ENCODE data around the gene AKNA. TPM values are rescaled to one million over a fixed set of nuclear protein-coding genes. Genes with fewer than 3 reads are reported as not detected.
A peak's percentile ranks its signal among the peaks of the same experiment; 100 is the strongest.

The AKNA gene
- total and polyA plus RNA-seq, 7 donors: 9.9 to 81.6 (median 16.9) TPM

DNA sequence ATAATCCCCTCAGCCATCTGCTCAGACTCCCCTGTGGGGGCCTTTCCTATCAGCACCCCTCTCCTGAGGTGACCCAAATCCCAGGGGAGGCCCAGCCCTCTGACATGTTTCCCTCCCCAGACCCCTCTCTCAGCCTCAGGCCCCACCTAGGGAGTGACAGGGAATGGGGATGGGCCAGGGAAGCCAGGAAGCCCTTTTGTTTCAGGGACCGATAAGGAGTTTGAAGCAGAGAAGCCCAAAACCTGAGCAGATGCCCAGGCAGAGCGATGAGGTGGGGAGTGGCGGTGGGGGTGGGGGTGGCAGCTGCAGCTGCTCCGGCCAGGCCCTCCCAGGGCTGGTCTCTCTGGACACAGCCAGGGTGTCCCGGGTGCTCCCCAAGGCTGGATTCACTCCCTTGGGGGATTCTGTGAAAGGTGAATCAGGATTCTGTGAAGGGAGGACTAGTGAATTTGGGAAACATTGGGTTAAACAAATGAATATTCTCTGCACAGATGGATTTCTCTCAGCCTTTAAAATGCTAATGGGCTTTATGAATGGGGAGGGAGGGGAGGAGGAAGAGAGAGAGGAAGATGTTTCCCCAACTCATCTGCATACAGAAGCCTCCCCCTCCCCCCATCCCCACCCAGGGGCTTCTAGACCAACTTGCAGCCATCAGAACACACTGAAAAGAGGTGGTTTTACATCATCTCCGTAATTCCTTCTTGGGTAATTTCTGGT is 17.4 kb downstream of the AKNA start:
- H3K4me3 ChIP-seq: no peak overlapping the region
- intact Hi-C loops (cut with DNase I): no loop called here
- no peak overlapping the region for H3K27ac ChIP-seq
- H3K9me3 ChIP-seq: no peaks in the 10 kb centered on the region
- 66 to 81% methylated on average over 6 of the region's 6 CpGs for WGBS, 2 donors
- H3K4me1 ChIP-seq: peaks cover 0 to 26% (median 12%) of the 10 kb centered on the region in 4 donors
- peak; percentile 34 for DNase-seq
- TF ChIP-seq, protein P1, sequence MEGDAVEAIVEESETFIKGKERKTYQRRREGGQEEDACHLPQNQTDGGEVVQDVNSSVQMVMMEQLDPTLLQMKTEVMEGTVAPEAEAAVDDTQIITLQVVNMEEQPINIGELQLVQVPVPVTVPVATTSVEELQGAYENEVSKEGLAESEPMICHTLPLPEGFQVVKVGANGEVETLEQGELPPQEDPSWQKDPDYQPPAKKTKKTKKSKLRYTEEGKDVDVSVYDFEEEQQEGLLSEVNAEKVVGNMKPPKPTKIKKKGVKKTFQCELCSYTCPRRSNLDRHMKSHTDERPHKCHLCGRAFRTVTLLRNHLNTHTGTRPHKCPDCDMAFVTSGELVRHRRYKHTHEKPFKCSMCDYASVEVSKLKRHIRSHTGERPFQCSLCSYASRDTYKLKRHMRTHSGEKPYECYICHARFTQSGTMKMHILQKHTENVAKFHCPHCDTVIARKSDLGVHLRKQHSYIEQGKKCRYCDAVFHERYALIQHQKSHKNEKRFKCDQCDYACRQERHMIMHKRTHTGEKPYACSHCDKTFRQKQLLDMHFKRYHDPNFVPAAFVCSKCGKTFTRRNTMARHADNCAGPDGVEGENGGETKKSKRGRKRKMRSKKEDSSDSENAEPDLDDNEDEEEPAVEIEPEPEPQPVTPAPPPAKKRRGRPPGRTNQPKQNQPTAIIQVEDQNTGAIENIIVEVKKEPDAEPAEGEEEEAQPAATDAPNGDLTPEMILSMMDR (IDR thresholded peaks at IDR 0.05): no peak
- no peak for TF ChIP-seq POLR2A (IDR thresholded peaks at IDR 0.05)
- TF ChIP-seq EP300 (IDR thresholded peaks at IDR 0.05): no peak
- TF ChIP-seq POLR2AphosphoS5 (IDR thresholded peaks at IDR 0.05): no peak
- no peaks in the 10 kb centered on the region for H3K27me3 ChIP-seq
- peaks cover under 1 to 48% (median 11%) of the 10 kb centered on the region in 4 donors for H3K36me3 ChIP-seq

DNA sequence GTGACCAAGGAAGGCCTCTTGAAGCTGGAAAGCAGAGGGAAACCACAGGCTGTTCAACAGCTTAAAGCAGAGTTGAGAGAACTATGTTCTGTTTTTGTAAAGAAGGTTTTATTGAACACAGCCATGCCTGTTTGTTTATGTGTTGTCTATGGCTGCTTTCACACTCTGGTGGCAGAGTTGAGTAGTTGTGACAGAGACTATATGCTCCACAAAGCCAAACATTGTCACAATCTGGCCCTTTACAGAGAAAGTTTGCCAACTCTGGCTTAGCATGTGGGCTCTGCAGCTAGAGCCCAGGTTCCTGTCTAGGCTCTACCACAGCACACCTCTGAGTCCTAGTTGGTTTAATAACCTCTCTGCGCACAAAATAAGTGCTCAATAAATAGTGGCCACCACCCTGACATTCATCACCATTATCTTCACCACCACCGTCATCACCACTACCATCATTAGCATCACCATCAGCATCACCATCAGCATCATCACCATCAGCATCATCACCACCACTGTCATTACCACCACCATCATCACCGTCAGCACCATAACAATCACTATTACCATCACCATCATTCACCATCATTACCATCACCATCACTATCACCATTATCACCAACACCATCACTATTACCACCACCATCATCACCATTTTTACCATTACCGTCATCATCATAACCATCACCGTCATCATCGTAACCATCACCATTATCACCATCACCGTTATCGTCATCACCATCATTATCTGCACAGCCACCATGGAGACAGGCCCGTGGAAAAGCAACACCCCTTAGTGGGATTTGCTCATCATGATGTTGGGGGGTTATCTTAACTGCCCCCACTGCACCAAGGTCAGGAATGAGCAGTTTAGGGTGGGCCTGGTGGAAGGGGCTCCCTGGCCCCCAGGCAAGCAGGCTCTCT is 18.3 kb downstream of the AKNA start:
- 94 to 96% methylated on average over 9 of the region's 9 CpGs for WGBS, 2 donors
- H3K4me1 ChIP-seq: peaks cover 0 to 26% (median 12%) of the 10 kb centered on the region in 4 donors
- DNase-seq: no peak
- peaks cover 2 to 45% (median 8%) of the 10 kb centered on the region in 4 donors for H3K36me3 ChIP-seq
- H3K9me3 ChIP-seq: no peaks in the 10 kb centered on the region
- H3K27me3 ChIP-seq: no peaks in the 10 kb centered on the region
- intact Hi-C loops (cut with DNase I): no loop called here
- H3K27ac ChIP-seq: no peak overlapping the region
- H3K4me3 ChIP-seq: no peak overlapping the region
- TF ChIP-seq, protein P1 (IDR thresholded peaks at IDR 0.05): no peak
- TF ChIP-seq EP300 (IDR thresholded peaks at IDR 0.05) (no peak), POLR2A (IDR thresholded peaks at IDR 0.05) (no peak), POLR2AphosphoS5 (IDR thresholded peaks at IDR 0.05) (no peak)

DNA sequence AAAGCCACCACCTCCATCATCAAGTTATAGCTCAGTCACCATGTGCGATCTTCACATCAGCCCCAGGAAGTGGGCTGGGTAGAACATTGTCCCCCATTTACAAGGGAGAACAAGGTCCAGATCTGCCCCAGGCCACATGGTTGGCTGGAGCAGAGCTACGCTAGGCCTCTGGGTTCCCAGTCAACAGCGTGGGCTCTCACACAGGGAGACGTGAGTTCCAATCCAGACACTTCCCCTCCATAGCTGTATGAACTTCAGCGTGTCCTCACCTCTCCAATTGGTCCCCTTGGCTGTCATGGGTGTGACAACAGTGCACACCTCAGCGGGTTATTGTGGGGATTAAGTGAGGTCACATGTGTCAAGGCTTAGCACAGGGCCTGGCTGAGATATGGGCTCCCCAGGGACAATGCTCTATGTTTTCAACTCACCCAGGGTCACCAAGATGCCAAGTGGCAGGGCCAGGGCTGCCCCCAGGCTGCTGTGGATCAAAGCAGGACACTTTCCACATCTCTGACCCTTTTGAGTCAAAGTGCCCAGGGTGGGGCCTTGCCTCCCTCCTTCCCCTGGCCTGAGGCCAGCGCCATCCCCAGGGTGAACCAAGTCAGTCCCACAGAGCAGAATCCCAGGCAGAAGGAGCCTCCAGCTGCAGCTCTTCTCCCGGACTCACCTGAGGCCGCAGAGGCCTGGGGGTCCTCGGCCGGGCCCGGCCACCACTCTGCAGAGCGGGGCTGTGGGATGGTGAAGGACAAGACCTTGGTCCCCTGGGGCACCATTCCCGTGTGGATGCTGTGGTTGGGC is 19.8 kb downstream of the AKNA start:
- peaks cover 4 to 44% (median 7%) of the 10 kb centered on the region in 4 donors for H3K36me3 ChIP-seq
- H3K4me1 ChIP-seq: peaks cover 0 to 23% (median 11%) of the 10 kb centered on the region in 4 donors

DNA sequence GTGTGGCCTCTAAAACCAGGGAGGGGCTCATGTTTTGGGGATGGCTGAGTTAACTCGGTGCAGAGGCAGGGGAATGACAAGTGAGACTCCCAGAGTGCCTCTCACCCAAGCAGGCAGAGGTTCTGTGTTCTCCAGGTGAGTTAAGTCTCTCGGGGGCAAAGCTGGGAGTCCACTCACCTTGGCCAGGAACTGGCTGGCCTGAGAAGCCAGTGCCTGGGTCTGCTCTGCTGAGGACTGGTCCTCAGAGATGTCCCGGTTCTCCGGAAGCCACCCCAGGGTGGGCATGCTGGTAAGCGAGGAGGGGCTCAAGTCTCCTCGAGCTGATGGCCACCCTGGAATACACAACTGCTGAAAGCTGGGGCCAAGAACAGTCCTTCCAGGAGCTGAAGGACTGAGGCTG is 20.4 kb downstream of the AKNA start:
- no peaks in the 10 kb centered on the region for H3K9me3 ChIP-seq
- 79 to 81% methylated on average over 6 of the region's 6 CpGs for WGBS, 2 donors
- H3K4me3 ChIP-seq: no peak overlapping the region
- TF ChIP-seq POLR2A (IDR thresholded peaks at IDR 0.05): no peak
- TF ChIP-seq, protein P1 (IDR thresholded peaks at IDR 0.05): no peak
- no peak for TF ChIP-seq POLR2AphosphoS5 (IDR thresholded peaks at IDR 0.05)
- TF ChIP-seq EP300 (IDR thresholded peaks at IDR 0.05): no peak
- peaks cover 4 to 47% (median 10%) of the 10 kb centered on the region in 4 donors for H3K36me3 ChIP-seq
- peak overlapping the region; percentile 9 to 49 (median 32) for H3K27ac ChIP-seq
- DNase-seq: no peak
- H3K27me3 ChIP-seq: no peaks in the 10 kb centered on the region
- H3K4me1 ChIP-seq: peaks cover 0 to 17% (median 5%) of the 10 kb centered on the region in 4 donors
- intact Hi-C loops (cut with DNase I): no loop called here

More for the DNA sequence above, 19.8 kb downstream of the AKNA start:
- Histone ChIP-seq H3K27ac (peak overlapping the region in 2 of 4 donors; percentile 33 to 49), H3K9me3 (no peaks in the 10 kb centered on the region), H3K4me3 (no peak overlapping the region), H3K27me3 (no peaks in the 10 kb centered on the region)
- WGBS, 2 donors: 88 to 89% methylated on average over 14 of the region's 14 CpGs
- TF ChIP-seq, protein P1 (IDR thresholded peaks at IDR 0.05): no peak
- TF ChIP-seq POLR2A (IDR thresholded peaks at IDR 0.05) (no peak), POLR2AphosphoS5 (IDR thresholded peaks at IDR 0.05) (no peak)
- no peak for DNase-seq
- intact Hi-C loops (cut with DNase I): no loop called here

Data from sigmoid colon (tissue), 7 donors.